K562 (cell line): ENCODE results near the gene NCKIPSD. TPM values are rescaled to one million over a fixed set of nuclear protein-coding genes. Genes with fewer than 3 reads are reported as not detected.
A peak's percentile ranks its signal among the peaks of the same experiment; 100 is the strongest.

Experiments used
- CHD2 ChIP-seq: IDR thresholded peaks from 2 replicates; pipeline ENCODE4 v1.6.1; 2011; ENCODE audit warnings: low read depth, low read length
- CREM ChIP-seq: IDR thresholded peaks from 2 replicates; pipeline ENCODE4 v1.6.1; 2014; ENCODE audit warnings: antibody characterized with exemption, low read depth
- CTCF ChIP-seq, 3 experiments: IDR thresholded peaks in 2 of 3; conservative IDR thresholded peaks in 1 of 3; 2 replicates each; pipeline ENCODE4 v1.5.1; 2011 to 2012; ENCODE audit warnings: low read length in 3 of 3, mild to moderate bottlenecking in 3 of 3, control low read depth in 2 of 3, improper control_type of control experiment in 1 of 3, inconsistent platforms in 1 of 3, low read depth in 1 of 3, mixed read lengths in 1 of 3, moderate library complexity in 1 of 3; ENCODE audit not compliant: insufficient read depth in 2 of 3
- EP400 ChIP-seq: fragments of 450-650 bp; IDR thresholded peaks from 2 replicates; pipeline ENCODE4 v1.6.1; 2017; ENCODE audit warnings: antibody characterized with exemption, mild to moderate bottlenecking, moderate library complexity
- FOXP1 ChIP-seq: sonication (generic); formaldehyde crosslinking; IDR thresholded peaks from 2 replicates; pipeline ENCODE4 v1.8.0; 2022; ENCODE audit warnings: mild to moderate bottlenecking, missing genetic modification reagents
- KLF13 ChIP-seq: fragments of 450-650 bp; IDR thresholded peaks from 2 replicates; pipeline ENCODE4 v1.6.1; 2016; ENCODE audit warnings: missing genetic modification characterization, low read depth, mild to moderate bottlenecking, missing compliant biosample characterization, moderate library complexity, borderline replicate concordance
- MAFF ChIP-seq: IDR thresholded peaks from 2 replicates; pipeline ENCODE4 v1.6.1; 2012; ENCODE audit warnings: low read length, improper control_type of control experiment
- MAX ChIP-seq: sonication (generic); formaldehyde crosslinking; IDR thresholded peaks from 2 replicates; pipeline ENCODE4 v1.9.0; 2022; ENCODE audit warnings: mild to moderate bottlenecking, missing genetic modification reagents
- MCM5 ChIP-seq: fragments of 450-650 bp; IDR thresholded peaks from 2 replicates; pipeline ENCODE4 v1.6.1; 2016; ENCODE audit warnings: low read depth
- MNT ChIP-seq, 2 experiments: fragments of 450-650 bp; conservative IDR thresholded peaks; 2 replicates each; pipeline ENCODE4 v1.6.1; 2017; ENCODE audit warnings: mild to moderate bottlenecking in 2 of 2, moderate library complexity in 2 of 2
- MTA1 ChIP-seq: fragments of 450-650 bp; IDR thresholded peaks from 2 replicates; pipeline ENCODE4 v1.6.1; 2017; ENCODE audit warnings: borderline replicate concordance
- SAFB ChIP-seq: fragments of 200-400 bp; formaldehyde crosslinking; IDR thresholded peaks from 2 replicates; pipeline ENCODE4 v1.6.1; 2017; ENCODE audit warnings: low read depth, low read length, borderline replicate concordance
- SMARCC2 ChIP-seq: fragments of 450-650 bp; IDR thresholded peaks from 2 replicates; pipeline ENCODE4 v1.6.1; 2017; ENCODE audit warnings: antibody characterized with exemption, moderate library complexity, mild to moderate bottlenecking, low read depth
- THRB ChIP-seq: fragments of 450-650 bp; formaldehyde crosslinking; conservative IDR thresholded peaks from 2 replicates; pipeline ENCODE4 v1.4.0; 2022; ENCODE audit warnings: mild to moderate bottlenecking, missing genetic modification characterization
- ZNF12 ChIP-seq: sonication (generic); formaldehyde crosslinking; IDR thresholded peaks from 2 replicates; pipeline ENCODE4 v1.4.0; 2020; ENCODE audit warnings: mild to moderate bottlenecking, missing genetic modification reagents
- ZNF740 ChIP-seq, 3 experiments: fragments of 200-800 bp in 1 of 3; sonication (Bioruptor generic) in 1 of 3; sonication (generic) in 1 of 3; formaldehyde crosslinking in 1 of 3; IDR thresholded peaks; 2 replicates each; pipeline versions ENCODE4 v1.6.1 to v1.8.0; 2016 to 2022; ENCODE audit warnings: mild to moderate bottlenecking in 2 of 3, missing compliant biosample characterization in 2 of 3, missing genetic modification characterization in 2 of 3, missing genetic modification reagents in 1 of 3
- ZNF780A ChIP-seq: fragments of 250-450 bp; sonication (Bioruptor Pico); IDR thresholded peaks from 2 replicates; pipeline ENCODE4 v1.5.0; 2021; ENCODE audit warnings: mild to moderate bottlenecking
- polyA plus RNA-seq, 8 experiments: library from polyadenylated mRNA; depleted of rRNA in 4 of 8; stranded (reverse) in 5 of 8; unstranded in 3 of 8; fragments of >200 nt; fragmentation: Nextera tagmentation in 2 of 8; fragmentation: Illumina TruSeq in 1 of 8; extraction: Ambion mirVana in 2 of 8; extraction: Trizol in 1 of 8; gene quantifications; 2 replicates each; pipeline versions ENCODE4 v1.2.1 to v1.2.3, GENCODE V29; 2011 to 2014; ENCODE audit warnings: inconsistent platforms in 1 of 8, missing spikeins in 1 of 8
- total RNA-seq, 7 experiments: library from RNA; depleted of rRNA in 6 of 7; stranded (reverse); fragments of >200 nt in 6 of 7; fragmentation: Illumina TruSeq in 2 of 7; extraction: Trizol in 2 of 7; gene quantifications; 2 replicates each; pipeline versions ENCODE4 v1.2.1 to v1.2.3, GENCODE V29; 2011 to 2021; ENCODE audit warnings: low replicate concordance in 1 of 7

Gene NCKIPSD
- total and polyA plus RNA-seq, 9 of the 15 experiments (the other 6 are each of a cell fraction or from before 2014, with no cell fraction given) = 0.49 to 24.4 (median 12.3) TPM

GRCh38 chr3:48635222-48636021 lies 50.3 kb downstream of the NCKIPSD start, which contains the start of gene SLC26A6 (continued):
- TF ChIP-seq ZNF740 (CRISPR knock-in tag; IDR thresholded peaks at IDR 0.05) = no peak
- no peak for TF ChIP-seq ZNF740 (tag; IDR thresholded peaks at IDR 0.05)
- TF ChIP-seq MNT (conservative IDR thresholded peaks at IDR 0.05) = peak in 1 of 2 experiments; percentile 75; a peak in 1 of 4 replicates
- peak; percentile 41 for TF ChIP-seq CREM
- TF ChIP-seq FOXP1 (CRISPR knock-in tag) = no peak
- TF ChIP-seq MCM5 = no peak
- no peak for TF ChIP-seq ZNF780A
- TF ChIP-seq MAX (CRISPR knock-in tag) = no peak
- no peak for TF ChIP-seq MAFF
- TF ChIP-seq CTCF (IDR thresholded peaks at IDR 0.05 in 2 of 3, conservative IDR thresholded peaks at IDR 0.05 in 1 of 3; ENCODE audit: insufficient read depth in 2 of 3, low read depth in 1 of 3, low read length in 3 of 3) = peak; percentile 65 to 78 (median 70)
- no peak for TF ChIP-seq THRB (CRISPR knock-in tag)
- no peak for TF ChIP-seq CHD2
- TF ChIP-seq ZNF12 (CRISPR knock-in tag) = no peak
- TF ChIP-seq SAFB = no peak
- TF ChIP-seq MTA1 = no peak
- TF ChIP-seq EP400 = peak; percentile 58
- no peak for TF ChIP-seq KLF13 (tag)
- no peak for TF ChIP-seq SMARCC2
